NCI-H526 treated with DMSO at 0.1 percent for 48 hours (cell line): Measurements from ENCODE around the gene C10orf95.

Experiments used
- DNase-seq: peaks from one replicate; lab custom pipeline; 2025; lab: John Stamatoyannopoulos, UW

The C10orf95 gene

DNA sequence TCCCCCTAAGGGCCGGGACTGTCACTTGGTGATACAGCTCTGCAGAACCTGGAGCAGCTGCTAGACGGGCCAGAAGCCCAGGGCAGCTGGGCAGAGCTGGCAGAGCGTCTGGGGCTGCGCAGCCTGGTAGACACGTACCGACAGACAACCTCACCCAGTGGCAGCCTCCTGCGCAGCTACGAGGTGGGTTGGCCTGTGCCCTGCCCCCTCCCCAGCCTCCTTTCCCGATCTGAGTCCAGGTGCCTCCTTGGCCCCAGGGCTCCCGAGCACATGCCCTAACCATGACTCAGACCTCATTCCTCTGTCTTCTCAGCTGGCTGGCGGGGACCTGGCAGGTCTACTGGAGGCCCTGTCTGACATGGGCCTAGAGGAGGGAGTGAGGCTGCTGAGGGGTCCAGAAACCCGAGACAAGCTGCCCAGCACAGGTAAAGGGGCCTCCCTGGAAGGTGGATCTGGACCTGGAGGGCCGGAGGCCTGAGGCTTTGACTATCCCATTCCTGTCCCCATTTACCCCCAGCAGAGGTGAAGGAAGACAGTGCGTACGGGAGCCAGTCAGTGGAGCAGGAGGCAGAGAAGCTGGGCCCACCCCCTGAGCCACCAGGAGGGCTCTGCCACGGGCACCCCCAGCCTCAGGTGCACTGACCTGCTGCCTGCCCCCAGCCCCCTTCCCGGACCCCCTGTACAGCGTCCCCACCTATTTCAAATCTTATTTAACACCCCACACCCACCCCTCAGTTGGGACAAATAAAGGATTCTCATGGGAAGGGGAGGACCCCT lies 49.4 kb downstream of the C10orf95 start:
- no peak for DNase-seq

- DNase-seq = no peak
Measured at GRCh38 chr10:102401342-102401654, 50.0 kb downstream of the C10orf95 start.

GRCh38 chr10:102400598-102401341 lies 50.6 kb downstream of the C10orf95 start:
- no peak for DNase-seq

DNA sequence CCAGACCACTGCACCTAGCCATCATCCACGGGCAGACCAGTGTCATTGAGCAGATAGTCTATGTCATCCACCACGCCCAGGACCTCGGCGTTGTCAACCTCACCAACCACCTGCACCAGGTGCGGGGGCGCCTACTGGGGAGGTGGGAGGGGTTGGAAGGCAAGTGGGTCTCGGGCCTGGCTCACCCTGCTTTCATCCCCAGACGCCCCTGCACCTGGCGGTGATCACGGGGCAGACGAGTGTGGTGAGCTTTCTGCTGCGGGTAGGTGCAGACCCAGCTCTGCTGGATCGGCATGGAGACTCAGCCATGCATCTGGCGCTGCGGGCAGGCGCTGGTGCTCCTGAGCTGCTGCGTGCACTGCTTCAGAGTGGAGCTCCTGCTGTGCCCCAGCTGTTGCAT lies 51.3 kb downstream of the C10orf95 start:
- DNase-seq = no peak
